HUES64 (cell line): ENCODE results near the gene MYH6. TPM values are rescaled to one million over a fixed set of nuclear protein-coding genes. Genes with fewer than 3 reads are reported as not detected.
"Not testable (repeated sequence)": the region's sequence is repeated elsewhere in the genome, so short reads cannot be mapped to it uniquely, and the experiment has no call there.

Experiments used
- H3K27ac ChIP-seq: 2 replicates; pipeline ENCODE4 v1.7.0; 2013; ENCODE audit warnings: low read depth, low read length, inconsistent platforms
- H3K27me3 ChIP-seq: 2 replicates; pipeline ENCODE4 v1.6.1; 2013; ENCODE audit warnings: mild to moderate bottlenecking, low read length; ENCODE audit not compliant: insufficient read depth
- H3K36me3 ChIP-seq: 2 replicates; pipeline ENCODE4 v1.6.1; 2013; ENCODE audit warnings: mild to moderate bottlenecking, low read length; ENCODE audit not compliant: insufficient read depth
- H3K4me1 ChIP-seq: 2 replicates; pipeline ENCODE4 v1.6.1; 2013; ENCODE audit warnings: mild to moderate bottlenecking, low read length, moderate library complexity; ENCODE audit not compliant: insufficient read depth
- H3K4me3 ChIP-seq: 2 replicates; pipeline ENCODE4 v1.5.1; 2013; ENCODE audit warnings: mild to moderate bottlenecking, low read length, moderate library complexity
- H3K9ac ChIP-seq: 2 replicates; pipeline ENCODE4 v1.6.1; 2013; ENCODE audit warnings: mild to moderate bottlenecking, low read depth, low read length
- H3K9me3 ChIP-seq: 2 replicates; pipeline ENCODE4 v1.6.1; 2013; ENCODE audit warnings: low read depth, low read length; ENCODE audit not compliant: insufficient read depth
- WGBS: fragments of 150-250, 120-280 bp; methylation state at CpG from one replicate; pipeline ENCODE4 v1.1.7; 2013; ENCODE audit warnings: missing lambda C conversion rate; 5-methylcytosine and 5-hydroxymethylcytosine counted together
- polyA plus RNA-seq, 2 experiments: library from polyadenylated mRNA; stranded (reverse); fragments of 50-300 nt; gene quantifications; one replicate each; pipeline ENCODE4 v1.2.3, GENCODE V29; 2013

The MYH6 gene
- polyA plus RNA-seq (2013, experiment 1 of 2) = 0.10 TPM
- 0.06 TPM for polyA plus RNA-seq (2013, experiment 2 of 2)

DNA sequence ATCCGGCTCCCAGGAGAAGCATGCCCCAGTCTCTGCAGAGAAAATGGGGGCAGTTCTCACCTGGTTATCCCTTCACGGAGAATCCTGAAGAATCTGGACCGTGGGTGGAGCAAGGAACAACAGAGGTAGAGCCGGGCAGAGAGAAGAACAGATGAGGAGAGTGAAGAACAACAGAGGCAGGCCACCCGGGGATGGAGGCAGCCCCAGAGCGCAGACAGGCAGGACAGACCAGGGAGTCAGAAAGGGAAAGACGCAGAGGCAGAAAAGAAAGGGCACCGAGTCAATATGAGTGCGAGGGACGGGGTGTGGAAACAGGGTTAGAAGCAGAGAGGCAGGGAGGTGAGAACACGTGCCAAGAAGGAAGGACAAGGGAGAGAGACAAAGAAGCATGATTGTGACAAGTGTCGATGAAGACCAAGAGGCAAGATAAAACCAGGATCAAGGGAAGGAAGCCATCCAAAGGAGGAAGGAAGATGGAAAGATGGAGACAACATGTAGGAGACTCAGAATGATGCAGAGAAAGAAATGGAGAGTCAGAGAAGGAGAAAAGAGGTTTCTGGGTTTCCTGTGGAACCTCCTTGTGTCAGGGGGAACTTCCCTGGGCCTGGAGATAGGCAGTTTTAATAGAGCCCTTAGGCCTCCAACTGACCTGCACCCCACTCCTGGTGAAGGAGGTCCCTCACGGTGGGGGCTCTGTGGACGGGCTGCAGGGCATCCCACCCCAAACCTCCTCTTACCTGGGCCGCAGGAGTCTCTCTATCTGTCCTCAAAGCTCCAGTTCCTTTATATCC is at the start of gene MYH6:
TSS of gene MYH6 (minus strand) at position 758 of the 791 bp plus-strand sequence. CDS start 1,050 bp downstream, outside the sequence.
- Histone ChIP-seq H3K27me3 (0 out of 2 replicates have a peak, but pooled peaks cover 3% of the 10 kb centered on the region), H3K4me1 (no peaks in the 10 kb centered on the region), H3K4me3 (no peak within 1 kb of the TSS), H3K9ac (no peak within 1 kb of the TSS), H3K9me3 (no peaks in the 10 kb centered on the region), H3K36me3 (no peaks in the 10 kb centered on the region), H3K27ac (no peak within 1 kb of the TSS)
- WGBS = 87% methylated on average over 15 of the region's 15 CpGs

DNA sequence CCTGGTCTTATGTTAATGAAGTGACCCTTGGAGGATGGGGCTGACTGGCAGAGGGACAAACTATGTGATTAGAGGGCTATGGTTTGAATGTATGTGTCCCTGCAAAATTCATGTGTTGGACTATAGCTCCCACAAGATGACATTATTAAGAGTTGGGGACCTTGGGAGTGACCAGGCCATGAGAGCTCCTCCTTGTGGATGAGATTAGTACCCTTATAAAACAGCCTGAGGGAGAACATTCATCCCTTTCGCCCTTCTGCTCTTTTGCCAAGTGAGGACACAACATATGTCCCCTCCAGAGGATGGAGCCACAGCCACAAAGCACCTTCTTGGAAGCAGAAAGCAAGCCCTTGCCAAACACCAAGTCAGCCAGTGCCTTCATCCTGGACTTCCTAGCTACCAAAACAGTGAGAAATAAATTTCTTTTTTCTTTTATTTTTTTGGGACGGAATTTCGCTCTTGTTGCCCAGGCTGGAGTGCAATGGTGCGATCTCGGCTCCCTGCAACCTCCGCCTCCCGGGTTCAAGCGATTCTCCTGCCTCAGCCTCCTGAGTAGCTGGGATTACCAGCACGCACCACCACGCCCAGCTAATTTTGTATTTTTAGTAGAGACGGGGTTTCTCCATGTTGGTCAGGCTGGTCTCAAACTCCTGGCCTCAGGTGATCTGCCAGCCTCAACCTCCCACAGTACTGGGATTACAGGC is 49.0 kb upstream of the MYH6 start:
- not testable (repeated sequence) for H3K36me3 ChIP-seq, H3K4me1 ChIP-seq, H3K27me3 ChIP-seq, H3K9me3 ChIP-seq, H3K4me3 ChIP-seq, H3K27ac ChIP-seq, H3K9ac ChIP-seq
- 93% methylated on average over 11 of the region's 11 CpGs for WGBS

DNA sequence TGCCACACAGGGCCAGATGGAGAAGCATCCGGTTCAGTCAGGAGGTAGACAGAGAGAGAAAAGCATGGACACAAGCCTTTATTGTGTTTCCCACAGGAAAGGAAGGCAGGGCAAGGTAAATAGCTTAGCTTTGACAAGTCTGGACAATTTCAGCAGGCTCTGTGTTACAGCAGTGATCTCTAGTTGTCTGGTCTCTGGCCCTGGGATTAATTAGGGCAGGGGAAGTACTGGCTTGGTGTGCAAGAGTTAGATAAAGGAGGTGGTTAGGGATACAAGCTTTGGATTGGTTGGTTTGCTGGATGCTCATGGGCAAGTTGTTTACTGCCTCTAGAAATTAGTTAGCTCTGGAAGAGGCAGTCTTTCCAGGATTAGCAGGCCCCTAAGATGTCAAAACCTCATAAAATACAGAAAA is 46.4 kb upstream of the MYH6 start:
- H3K27ac ChIP-seq = no peak overlapping the region
- H3K36me3 ChIP-seq = no peaks in the 10 kb centered on the region
- no peaks in the 10 kb centered on the region for H3K4me1 ChIP-seq
- no peak overlapping the region for H3K9ac ChIP-seq
- H3K4me3 ChIP-seq = no peak overlapping the region
- no peaks in the 10 kb centered on the region for H3K27me3 ChIP-seq
- 84% methylated on average over 1 of the region's 1 CpG for WGBS
- H3K9me3 ChIP-seq = peaks cover 4% of the 10 kb centered on the region; the same call in 1 of the 2 replicates

DNA sequence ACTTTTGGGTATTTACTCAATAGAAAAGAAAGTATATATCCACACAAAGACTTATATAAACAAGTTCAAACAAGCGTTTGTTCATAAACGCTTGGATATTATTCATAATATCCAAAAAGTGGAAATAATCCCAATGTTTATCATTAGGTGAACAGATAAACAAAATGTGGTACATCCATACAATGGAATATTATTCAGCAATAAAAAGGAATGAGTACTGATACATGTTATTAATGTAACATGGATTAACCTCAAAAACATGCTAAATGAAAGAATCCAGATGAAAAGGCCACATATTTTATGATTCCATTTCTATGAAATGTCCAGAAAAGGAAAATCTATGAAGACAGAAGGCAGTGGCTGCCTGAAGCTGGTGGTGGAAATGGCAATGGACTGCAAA is 44.2 kb upstream of the MYH6 start:
- H3K27ac ChIP-seq = no peak overlapping the region
- H3K36me3 ChIP-seq = no peaks in the 10 kb centered on the region
- WGBS = no CpG with 5 or more reads among the region's 2 CpGs
- H3K27me3 ChIP-seq = no peaks in the 10 kb centered on the region
- peaks cover 4% of the 10 kb centered on the region; the same call in 1 of the 2 replicates for H3K9me3 ChIP-seq
- H3K9ac ChIP-seq = no peak overlapping the region
- H3K4me1 ChIP-seq = no peaks in the 10 kb centered on the region
- no peak overlapping the region for H3K4me3 ChIP-seq

DNA sequence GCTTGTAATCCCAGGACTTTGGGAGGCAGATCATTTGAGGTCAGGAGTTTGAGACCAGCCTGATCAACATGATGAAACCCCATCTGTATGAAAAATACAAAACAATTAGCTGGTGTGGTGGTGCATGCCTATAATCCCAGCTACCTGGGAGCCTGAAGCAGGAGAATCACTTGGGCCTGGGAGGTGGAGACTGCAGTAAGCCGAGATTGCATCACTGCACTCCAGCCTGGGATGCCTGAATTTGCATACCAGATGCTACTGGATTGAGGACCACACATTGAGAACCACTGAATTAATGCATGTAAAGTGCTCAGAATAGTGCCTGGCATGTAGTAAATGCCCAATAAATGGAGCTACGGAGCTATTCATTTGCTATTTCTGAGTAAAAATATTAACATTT is 42.3 kb upstream of the MYH6 start:
- Histone ChIP-seq H3K4me1 (no peaks in the 10 kb centered on the region), H3K27me3 (no peaks in the 10 kb centered on the region), H3K27ac (no peak overlapping the region), H3K36me3 (no peaks in the 10 kb centered on the region), H3K9me3 (peaks cover 4% of the 10 kb centered on the region; the same call in 1 of the 2 replicates), H3K9ac (no peak overlapping the region), H3K4me3 (no peak overlapping the region)
- WGBS = 54% methylated on average over 2 of the region's 2 CpGs

DNA sequence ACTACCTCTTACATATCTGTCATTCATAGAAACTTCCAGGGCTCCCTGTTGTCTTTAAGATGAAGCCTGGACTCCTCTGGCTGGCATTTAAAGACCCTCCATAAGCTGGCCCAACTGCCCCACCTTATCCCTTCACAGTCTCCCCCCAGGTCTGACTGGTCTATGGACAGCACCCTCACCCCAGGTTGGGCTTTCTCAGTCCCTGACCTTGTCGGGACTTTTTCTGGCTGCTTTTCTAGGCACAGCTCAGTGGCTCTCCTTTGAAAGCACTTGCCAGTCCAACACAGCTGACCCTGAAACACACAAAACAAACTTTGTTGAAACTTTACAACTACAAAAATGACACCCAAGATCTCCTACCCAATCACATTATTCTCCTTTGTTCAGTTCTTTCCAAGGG is 41.2 kb upstream of the MYH6 start:
- Histone ChIP-seq H3K9me3 (peaks cover 4% of the 10 kb centered on the region; the same call in 1 of the 2 replicates), H3K4me1 (no peaks in the 10 kb centered on the region), H3K36me3 (no peaks in the 10 kb centered on the region), H3K27me3 (no peaks in the 10 kb centered on the region), H3K9ac (no peak overlapping the region), H3K4me3 (no peak overlapping the region), H3K27ac (no peak overlapping the region)
- WGBS = 67% methylated on average over 1 of the region's 1 CpG

DNA sequence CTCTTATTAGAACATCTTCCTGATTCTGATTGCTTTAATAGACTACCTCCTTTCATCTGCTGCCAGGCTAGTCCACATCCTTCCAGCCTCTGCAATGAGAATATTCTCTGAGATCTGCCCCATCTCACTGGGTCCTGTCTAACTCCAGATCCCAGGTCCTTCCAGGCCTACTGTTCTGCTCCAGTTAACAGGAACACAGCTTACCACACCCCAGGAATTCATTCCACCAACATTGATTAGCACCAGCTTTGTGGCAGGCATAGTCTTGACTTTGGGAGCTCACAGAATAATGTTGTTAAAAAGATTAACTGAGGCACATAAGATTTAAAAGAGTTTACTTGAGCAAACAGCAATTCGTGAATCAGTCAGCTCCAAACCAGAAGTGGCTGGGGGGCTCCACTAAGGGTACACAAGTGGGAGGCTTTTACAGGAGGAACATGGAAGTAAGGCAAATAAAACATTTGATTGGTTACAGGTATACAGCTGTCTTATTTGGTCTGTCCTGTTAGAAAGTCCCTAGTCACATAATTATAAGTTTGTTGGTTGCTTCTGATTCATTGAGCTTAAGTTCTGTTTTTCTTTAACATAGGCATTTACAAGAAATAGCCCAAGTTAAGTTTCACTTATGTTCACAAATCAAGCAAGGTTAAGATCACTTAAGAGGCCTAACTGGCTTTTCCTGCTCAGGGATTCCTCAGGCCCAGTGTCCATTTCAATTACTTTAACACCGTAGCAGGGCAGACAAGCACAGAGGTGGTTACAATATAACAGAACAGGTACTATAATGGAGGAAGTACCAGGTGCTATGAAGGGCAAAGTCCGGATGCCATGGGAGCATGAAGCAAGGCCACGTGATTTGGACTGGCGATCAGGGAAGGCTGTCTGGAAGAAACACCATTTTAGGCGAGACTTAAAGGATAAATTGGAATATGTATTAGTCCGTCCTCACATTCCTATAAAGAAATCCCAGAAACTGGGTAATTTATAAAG is 39.6 kb upstream of the MYH6 start:
- Histone ChIP-seq H3K27me3 (no peaks in the 10 kb centered on the region), H3K27ac (no peak overlapping the region), H3K9me3 (peaks cover 4% of the 10 kb centered on the region; the same call in 1 of the 2 replicates), H3K4me3 (no peak overlapping the region), H3K4me1 (peaks cover 10% of the 10 kb centered on the region), H3K9ac (no peak overlapping the region), H3K36me3 (no peaks in the 10 kb centered on the region)
- 89% methylated on average over 7 of the region's 7 CpGs for WGBS

DNA sequence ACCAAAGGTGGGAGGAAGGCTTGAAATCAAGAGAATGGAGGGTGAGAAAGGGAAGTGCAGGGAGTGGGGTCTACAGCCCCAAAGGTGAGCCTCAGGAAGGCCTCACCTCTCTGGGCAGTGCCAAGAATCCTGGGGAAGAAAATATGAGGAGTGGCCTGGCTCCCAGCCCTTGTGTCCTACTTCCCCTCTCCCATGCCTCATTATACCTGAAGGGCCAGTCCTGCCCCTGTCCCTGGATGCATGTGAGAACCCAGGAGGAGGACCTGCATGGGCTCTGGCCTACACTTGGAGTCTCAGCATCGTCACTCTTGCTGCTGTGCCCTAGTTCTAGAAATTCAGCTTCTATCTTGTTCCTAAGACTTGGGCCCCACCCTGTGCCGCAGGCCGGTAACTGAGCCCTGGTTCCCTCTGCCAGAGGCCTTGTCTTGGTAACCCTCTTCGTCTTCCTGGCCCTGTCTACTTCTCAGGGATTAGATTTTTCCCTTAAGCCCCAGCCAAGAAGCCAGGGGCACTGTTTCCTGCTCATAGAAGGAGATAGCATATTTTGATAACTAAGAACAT is 38.3 kb upstream of the MYH6 start:
- Histone ChIP-seq H3K4me3 (no peak overlapping the region), H3K4me1 (peaks cover 17% of the 10 kb centered on the region), H3K27ac (no peak overlapping the region), H3K9me3 (no peaks in the 10 kb centered on the region), H3K36me3 (no peaks in the 10 kb centered on the region), H3K9ac (no peak overlapping the region), H3K27me3 (peaks cover 4% of the 10 kb centered on the region; the same call in 1 of the 2 replicates)
- WGBS = 88% methylated on average over 4 of the region's 4 CpGs

DNA sequence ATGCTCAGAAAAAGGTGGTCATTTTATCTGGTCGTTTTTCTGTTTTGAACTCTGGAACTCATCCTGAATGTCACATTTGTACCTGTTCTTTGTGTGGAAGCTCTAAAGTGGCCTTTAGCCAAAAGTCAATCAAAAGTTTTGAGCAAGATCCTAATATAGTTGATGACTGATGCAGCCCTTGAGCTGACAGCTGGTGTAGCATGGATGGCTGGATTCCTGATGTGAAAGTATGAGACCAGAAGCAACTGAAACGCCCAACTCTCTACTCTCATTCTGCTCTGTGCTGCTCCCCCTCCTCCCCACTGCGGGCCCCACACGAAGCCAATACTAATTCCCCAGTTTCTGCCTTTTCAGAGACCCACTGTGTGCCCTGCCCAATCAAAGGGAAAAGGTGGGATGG is 37.7 kb upstream of the MYH6 start:
- H3K27me3 ChIP-seq = peaks cover 4% of the 10 kb centered on the region; the same call in 1 of the 2 replicates
- 79% methylated on average over 4 of the region's 4 CpGs for WGBS

DNA sequence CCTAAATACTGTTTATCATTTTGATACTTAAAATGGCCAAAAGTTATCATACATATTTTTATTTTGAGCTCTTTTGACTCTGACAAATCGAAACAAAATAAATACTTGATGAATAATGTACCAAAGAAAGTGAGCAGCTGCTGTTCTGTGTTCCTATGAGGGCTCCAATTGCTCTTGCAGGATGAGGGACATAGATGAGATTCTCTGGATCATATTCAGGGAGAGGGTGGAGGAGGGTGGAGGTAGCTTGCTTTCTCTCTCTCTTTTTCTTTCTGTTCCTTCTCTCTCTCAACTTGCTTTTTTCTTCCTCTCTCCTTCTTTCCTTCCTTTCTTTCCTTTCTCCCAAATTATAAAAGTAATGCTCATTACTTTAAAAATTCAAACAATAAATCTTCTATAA is 36.2 kb upstream of the MYH6 start:
- Histone ChIP-seq H3K9me3 (no peaks in the 10 kb centered on the region), H3K9ac (no peak overlapping the region), H3K4me1 (peaks cover 17% of the 10 kb centered on the region), H3K27me3 (peaks cover 4% of the 10 kb centered on the region; the same call in 1 of the 2 replicates), H3K4me3 (no peak overlapping the region), H3K27ac (no peak overlapping the region), H3K36me3 (no peaks in the 10 kb centered on the region)
- WGBS = 100% methylated on average over 1 of the region's 1 CpG

More for the DNA sequence above, 37.7 kb upstream of the MYH6 start:
- H3K36me3 ChIP-seq = no peaks in the 10 kb centered on the region
- H3K27ac ChIP-seq = no peak overlapping the region
- H3K4me1 ChIP-seq = peaks cover 17% of the 10 kb centered on the region
- H3K9me3 ChIP-seq = no peaks in the 10 kb centered on the region
- no peak overlapping the region for H3K4me3 ChIP-seq
- no peak overlapping the region for H3K9ac ChIP-seq
